ENCODE results near the gene NELFE. TPM values are rescaled to one million over a fixed set of nuclear protein-coding genes. Genes with fewer than 3 reads are reported as not detected.
A peak's percentile ranks its signal among the peaks of the same experiment; 100 is the strongest.

The NELFE gene
- total and polyA plus RNA-seq, 12 donors, result 36.5 to 70.4 (median 45.7) TPM

GRCh38 chr6:31930962-31931361 is 27.8 kb downstream of the NELFE start:
- TF ChIP-seq CTCF (IDR thresholded peaks at IDR 0.05), result no peak

GRCh38 chr6:31928672-31928939 is 30.2 kb downstream of the NELFE start:
- WGBS, 2 donors, result 76 to 80% methylated on average over 9 of the region's 9 CpGs

More at GRCh38 chr6:31930962-31931361, 27.8 kb downstream of the NELFE start:
- Histone ChIP-seq H3K4me1 (peaks cover 0 to 22% (median 0%) of the 10 kb centered on the region in 9 donors), H3K27ac (no peak overlapping the region), H3K9me3 (no peaks in the 10 kb centered on the region), H3K36me3 (no peaks in the 10 kb centered on the region), H3K27me3 (no peaks in the 10 kb centered on the region), H3K4me3 (no peak overlapping the region)
- no peak for DNase-seq
- intact Hi-C loops (cut with DNase I), result no loop called here
- ATAC-seq, result no peak
- WGBS, 2 donors, result 81 to 84% methylated on average over 1 of the region's 1 CpG

GRCh38 chr6:31927863-31928671 is 30.7 kb downstream of the NELFE start:
- DNase-seq (no peak), ATAC-seq (peak in 1 of 8 donors; percentile 15)

More at GRCh38 chr6:31928672-31928939, 30.2 kb downstream of the NELFE start:
- DNase-seq, result no peak
- H3K27ac ChIP-seq, result no peak overlapping the region
- no peaks in the 10 kb centered on the region for H3K36me3 ChIP-seq
- no peaks in the 10 kb centered on the region for H3K9me3 ChIP-seq
- TF ChIP-seq CTCF (IDR thresholded peaks at IDR 0.05), result no peak
- peak overlapping the region in 1 of 10 donors; percentile 52 for H3K4me3 ChIP-seq
- peaks cover 0 to 22% (median 0%) of the 10 kb centered on the region in 9 donors for H3K4me1 ChIP-seq
- H3K27me3 ChIP-seq, result no peaks in the 10 kb centered on the region
- intact Hi-C loops (cut with DNase I), result no loop called here
- ATAC-seq, result no peak

More at GRCh38 chr6:31927863-31928671, 30.7 kb downstream of the NELFE start:
- H3K27me3 ChIP-seq, result no peaks in the 10 kb centered on the region
- peak overlapping the region in 2 of 10 donors; percentile 29 to 79 for H3K27ac ChIP-seq
- intact Hi-C loops (cut with DNase I), result no loop called here
- H3K36me3 ChIP-seq, result no peaks in the 10 kb centered on the region
- peak overlapping the region in 7 of 10 donors; percentile 1 to 52 (median 37) for H3K4me3 ChIP-seq
- H3K9me3 ChIP-seq, result no peaks in the 10 kb centered on the region
- TF ChIP-seq CTCF (IDR thresholded peaks at IDR 0.05), result no peak
- H3K4me1 ChIP-seq, result peaks cover 0 to 22% (median 0%) of the 10 kb centered on the region in 9 donors
- 71 to 75% methylated on average over 11 of the region's 11 CpGs for WGBS, 2 donors
